ENCODE data around the gene FBXW2.

The FBXW2 gene

DNA sequence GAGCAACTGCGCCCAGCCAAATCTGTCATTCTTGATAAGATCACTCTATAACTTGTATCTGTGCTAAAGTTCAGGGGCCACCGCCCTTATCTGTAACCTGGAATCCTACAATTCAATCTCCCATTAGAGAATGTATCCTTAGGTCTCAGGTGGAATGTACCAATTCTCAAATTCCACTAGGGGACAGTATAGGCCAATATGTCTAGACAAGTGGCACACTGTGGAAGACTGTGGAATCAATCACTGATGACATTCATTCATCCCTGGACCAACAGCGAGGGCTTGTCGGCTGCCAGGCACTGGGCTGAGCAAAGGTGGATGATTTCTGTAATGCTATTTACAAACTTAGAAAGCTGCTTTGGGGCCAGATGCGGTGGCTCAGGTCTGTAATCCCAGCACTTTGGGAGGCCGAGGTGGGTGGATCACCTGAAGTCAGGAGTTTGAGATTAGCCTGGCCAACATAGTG lies 50.2 kb downstream of the FBXW2 start:
- no peak for DNase-seq (ENCODE audit: low read depth)

DNA sequence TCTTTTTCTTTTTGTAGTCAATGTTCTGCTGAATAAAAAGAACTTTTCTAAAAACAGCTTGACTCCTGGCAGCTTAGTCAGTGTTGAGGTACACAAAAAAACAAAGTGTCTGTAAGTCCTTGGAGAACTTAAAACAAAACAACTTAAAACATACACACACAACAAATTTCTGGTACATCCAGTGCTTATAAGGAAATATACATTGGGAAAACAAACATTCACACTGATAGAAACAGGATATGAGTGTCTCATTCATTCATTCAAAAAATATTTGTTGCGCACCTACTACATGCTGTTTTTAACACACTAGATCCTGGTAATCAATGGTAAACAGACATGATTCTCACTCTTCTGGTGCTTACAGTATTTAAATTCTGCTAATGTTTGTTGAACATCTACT lies 51.5 kb downstream of the FBXW2 start:
- DNase-seq (ENCODE audit: low read depth): no peak

DNA sequence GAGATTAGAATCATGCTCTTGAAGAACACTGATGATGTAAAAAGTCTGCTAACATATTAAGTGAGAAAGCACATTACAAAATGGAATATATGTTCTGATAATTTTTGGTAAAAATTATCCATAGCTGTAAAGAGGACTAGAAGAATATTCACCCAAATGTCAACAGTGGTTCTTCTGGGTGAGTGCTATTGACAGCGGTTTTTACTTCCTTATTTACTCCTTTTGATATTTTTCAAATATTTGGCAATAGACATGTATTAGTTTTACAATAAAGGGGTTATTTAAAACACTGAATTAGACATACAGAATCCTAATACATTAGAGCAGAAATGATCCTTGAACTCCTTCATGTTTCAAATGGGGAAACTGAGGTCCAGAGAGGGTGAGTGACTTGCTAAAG lies 52.0 kb downstream of the FBXW2 start:
- no peak for DNase-seq (ENCODE audit: low read depth)

DNA sequence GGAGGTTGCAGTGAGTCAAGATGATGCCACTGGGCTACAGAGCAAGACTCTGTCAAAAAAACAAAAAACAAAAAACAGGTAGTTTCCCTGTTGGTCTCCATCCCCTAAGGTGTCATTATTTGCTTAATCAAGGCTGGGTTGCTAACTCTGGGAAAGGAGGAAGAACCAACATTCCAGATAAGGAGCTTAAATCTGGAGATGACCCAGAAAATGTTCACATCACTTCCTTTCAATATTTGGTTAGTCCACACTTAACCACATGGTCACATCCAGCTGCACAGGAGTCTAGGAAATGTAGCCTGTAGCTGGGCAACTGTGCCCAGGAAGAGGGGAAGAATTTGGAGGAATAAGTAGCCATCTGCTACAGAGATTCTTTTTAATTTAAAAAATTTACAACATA lies 53.1 kb downstream of the FBXW2 start:
- no peak for DNase-seq (ENCODE audit: low read depth)

DNA sequence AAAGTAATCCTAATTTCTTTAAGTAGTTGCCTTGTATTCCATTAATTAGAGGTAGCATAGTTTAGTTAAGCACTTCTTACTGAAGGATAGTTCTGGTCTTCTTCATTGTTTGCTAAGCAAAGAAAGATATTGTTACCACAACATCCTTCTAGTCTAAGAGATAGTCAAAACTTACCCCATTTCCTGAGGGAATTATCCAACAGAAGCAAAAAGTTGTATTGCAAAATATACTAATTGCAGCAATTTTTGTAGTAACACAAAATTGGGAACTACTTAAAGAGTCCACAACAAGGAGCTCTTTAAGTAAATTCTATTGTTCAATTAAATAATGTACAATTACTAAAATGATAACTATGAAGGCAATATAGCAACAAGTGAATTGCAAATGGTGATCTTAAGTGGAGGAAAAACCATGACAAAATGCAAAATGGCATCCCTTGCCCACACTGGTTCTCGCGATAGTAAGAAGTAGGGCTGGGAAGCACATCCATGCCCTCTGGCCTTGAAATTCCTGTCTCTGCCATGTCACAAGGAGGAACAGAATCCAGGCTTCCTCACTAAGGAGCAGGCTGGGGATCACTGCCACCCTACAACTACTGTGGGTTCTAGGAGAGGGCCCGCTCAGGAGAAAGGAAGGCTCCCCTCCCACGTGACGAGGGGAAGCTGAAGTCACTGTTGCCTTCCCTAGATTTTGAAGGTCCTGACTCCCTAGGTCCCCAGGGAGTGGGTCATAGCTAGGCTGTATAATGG lies 55.6 kb downstream of the FBXW2 start:
- no peak for DNase-seq (ENCODE audit: low read depth)

DNA sequence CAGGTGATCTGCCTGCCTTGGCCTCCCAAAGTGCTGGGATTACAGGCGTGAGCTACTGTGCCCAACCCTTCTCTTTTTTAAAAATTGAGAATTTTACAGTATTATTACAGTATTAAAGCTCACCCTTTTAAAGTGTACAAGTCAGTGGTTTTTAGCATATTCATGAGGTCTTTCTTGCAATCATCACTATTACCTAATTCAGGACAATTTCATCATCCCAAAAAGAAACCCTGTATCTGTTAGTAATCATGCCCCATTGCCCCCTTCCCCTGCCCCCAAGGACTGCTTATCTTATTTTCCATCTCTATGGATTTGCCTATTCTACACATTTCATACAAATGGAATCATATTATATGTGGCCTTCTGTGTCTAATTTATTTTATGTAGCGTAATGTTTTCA lies 56.3 kb downstream of the FBXW2 start:
- no peak for DNase-seq (ENCODE audit: low read depth)

DNA sequence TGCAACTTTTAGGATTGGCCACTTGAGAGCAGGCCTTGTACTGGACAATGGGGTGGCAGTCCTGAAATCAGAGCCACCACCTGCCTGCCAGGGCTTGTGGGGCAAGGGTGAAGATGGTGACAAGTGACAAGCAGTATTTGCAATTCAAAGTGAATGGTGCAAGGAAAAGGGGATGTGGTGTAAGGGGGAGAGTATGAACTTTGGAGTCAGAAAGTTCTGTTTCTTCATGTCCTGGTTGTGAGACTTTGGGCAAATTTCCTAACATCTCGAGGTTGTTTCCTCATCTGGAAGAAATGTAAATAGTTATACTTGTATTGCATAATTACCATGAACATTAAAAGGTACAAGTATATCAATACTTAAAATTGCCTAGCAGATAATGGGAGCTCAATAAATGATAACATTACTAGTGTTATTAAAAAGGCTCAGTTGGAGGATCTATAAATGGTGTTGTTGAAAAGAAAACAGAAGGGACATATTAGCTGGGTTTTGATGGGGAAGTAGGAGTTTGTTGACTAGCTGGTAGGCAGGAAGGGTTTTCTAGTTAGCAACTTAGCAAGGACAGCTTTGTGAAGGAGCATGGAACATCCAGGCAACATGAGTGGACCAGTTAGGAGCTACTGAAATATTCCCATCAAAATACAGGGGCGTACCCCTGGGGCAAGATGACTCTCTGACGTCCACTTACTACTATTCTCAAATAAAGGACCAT lies 57.6 kb downstream of the FBXW2 start:
- no peak for DNase-seq (ENCODE audit: low read depth)

DNA sequence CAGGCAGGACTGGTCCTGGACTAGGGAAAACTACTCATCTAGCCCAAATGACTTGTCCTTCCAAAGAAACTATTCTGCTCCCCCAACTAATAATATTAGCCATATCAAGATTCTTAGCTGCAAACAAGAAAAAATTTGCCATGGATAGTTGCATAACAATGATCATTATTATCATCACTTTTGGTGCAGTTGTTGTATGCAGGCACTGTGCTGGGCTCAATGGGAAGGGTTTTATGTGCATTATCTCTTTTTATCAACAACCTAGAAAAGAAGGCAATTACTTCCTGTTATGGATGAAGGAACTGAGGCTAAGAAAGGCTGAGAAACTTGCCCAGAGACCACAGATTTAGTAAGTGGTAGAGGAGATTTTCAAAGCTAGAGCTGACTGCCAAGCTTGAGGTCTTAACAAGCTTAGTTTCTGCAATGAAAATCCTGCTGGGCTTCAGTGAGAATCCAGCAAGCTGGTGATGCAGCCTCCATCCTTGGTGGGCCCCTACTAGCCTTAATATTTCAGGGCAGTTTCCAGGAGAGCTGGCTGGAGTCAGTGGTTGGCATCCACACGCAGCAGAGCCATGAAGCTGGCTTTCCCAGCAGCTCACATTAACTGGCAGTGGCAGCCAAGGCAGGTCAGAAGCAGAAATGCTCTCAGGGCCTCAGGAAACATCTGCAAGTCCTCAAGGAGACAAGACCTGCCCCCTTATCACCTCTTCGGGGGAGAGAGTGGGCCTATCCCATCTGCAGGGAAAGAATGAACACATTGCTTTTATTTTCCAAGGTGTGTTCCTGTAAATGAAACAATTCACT lies 58.4 kb downstream of the FBXW2 start:
- DNase-seq (ENCODE audit: low read depth): no peak

DNA sequence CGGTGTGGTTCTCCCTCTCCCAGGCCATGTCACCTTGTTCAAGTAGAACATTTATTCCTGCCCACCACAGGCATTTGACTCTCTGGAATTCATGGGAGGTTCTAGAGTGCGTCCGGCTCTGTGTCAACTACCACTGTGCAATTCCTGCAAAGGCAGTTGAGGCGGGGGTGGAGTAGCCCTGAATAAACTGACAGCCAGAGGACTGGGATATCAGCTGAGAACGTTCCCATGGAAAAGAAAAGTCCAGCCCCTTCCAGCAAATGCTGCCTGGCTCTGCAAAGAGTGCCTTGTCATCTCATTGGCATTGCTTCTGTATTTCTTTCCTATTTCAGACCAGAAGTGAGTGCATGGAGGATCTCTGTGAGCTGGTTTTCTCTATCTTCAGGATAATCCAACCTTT lies 60.0 kb downstream of the FBXW2 start:
- peak; percentile 65 for DNase-seq (ENCODE audit: low read depth)

DNA sequence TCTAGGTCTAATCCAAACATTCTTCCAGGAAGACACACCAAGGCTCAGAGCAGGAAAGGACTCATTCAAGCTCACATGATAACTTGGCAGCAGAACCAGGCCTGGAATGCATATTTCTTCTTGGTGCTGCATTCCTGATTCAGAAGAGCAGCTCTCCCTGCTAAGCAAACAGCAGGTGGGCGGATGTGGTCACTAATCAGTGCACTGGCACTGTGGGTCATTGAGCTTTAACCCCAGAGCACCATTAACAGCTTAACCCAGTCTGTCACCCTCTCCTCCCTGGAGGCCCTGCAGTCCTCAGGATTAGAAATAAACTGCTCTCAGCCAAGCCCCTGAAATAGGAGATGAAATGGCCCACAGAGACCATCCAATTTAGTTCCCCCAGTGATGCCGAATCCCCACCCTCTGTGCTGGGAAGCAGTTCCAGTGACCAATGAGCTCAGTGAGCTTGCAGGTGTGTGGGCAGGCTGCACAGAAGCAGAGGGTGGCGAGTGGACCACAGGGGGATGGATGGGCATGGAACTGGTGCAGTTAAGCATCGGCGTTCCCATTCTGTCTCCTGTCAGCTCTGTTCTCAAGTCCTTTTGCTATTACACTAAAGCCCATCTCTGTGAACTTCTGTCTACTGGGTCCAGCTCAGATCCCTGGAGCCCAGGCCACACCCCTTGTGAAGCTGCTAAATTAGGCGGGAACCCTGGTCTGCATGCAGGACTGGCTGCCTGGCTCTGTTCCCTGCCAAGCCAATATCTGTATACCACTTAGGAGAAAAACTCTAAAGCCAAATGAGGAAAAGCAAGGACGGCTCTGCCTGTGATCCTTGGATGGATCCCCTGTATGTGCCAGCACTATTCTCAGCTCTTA lies 62.3 kb downstream of the FBXW2 start:
- DNase-seq (ENCODE audit: low read depth): peak; percentile 93

DNA sequence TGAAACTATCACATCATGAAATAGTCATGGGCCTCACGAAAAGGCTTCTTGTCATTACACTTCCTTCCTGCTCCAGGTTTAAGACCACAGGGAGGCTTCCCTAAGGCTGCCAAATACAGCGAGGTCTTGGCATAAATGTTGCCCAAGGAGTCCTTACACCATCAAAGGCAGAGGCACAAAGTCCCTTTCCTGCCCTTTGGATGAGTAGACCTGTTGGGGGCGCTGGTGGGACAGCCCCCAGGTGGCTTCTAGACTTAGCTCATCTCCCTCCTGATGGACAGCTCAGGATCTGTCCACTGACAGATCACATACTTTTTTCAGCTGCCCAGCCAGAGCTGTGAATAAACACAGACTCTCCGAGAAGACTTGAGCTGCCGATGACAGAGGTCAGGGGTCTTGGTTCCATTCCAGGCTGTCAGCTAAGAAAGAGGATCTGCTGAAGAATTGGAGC lies 63.4 kb downstream of the FBXW2 start:
- DNase-seq (ENCODE audit: low read depth): no peak

DNA sequence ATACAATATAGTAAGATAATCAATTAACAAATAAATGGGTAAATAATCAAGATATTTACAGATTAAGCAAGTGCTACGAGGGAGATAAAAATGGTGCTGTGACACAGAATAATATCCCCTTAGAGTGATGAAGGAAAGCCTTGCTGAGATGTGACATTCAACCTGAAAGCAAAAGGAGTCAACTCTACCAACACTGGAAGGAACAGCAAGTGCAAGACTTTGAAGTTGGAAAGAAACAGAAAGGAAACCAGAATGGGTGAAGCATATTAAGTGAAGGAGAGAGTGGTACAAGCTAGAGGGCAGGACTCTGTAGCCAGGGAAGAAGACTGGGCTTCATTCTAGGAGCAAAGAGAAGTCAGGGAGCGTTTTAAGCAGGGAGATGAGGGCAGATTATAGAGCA lies 66.7 kb downstream of the FBXW2 start:
- no peak for DNase-seq (ENCODE audit: low read depth)

DNA sequence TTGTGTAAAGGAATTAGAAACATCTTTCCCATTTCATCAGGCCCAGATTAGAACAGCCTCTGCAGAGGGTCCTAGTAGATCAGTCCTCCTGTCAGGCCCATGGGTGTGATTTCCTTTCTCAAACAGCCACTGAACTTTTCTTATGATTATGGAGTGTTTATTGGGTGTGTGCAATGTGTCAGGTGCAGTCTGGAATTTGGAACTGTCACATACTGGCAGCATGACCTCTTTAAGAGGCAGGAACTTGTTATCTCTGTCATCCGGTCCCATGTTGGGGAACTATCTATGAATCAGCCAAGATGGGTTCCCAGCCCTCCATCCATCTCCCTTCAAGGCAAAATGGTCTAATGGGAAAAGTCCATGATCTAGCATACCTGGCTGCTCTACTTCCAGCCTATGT lies 67.3 kb downstream of the FBXW2 start:
- no peak for DNase-seq (ENCODE audit: low read depth)

DNA sequence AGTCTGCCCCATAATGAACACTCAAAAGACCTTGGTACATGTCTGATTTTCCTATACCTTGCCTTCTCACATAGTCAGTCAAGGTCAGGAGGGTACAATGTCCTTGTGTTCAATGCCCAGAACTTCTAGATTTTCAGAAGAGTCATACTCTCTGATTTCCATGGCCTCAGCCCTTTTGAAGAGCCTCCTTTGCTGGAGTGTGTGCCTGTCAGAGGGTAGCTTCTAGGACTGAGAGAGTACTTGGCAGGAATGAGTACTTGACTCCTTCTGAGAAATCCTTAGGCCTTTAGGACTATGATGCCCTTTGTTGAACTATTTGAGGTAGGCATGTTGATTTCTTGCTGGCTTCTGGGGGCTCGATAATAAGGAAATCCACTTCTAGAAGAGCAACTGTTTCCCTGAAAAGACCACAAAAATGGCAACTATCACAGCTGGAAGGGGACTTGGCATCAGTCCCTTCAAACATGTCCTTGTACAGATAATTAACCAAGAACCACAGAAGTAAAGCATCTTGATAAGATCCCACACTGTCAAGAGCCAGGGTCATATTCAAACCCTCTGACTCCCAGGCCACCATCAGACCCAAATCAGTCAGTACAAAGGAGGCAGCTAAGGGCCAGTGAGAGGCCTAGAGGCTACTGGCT lies 68.3 kb downstream of the FBXW2 start:
- DNase-seq (ENCODE audit: low read depth): no peak

DNA sequence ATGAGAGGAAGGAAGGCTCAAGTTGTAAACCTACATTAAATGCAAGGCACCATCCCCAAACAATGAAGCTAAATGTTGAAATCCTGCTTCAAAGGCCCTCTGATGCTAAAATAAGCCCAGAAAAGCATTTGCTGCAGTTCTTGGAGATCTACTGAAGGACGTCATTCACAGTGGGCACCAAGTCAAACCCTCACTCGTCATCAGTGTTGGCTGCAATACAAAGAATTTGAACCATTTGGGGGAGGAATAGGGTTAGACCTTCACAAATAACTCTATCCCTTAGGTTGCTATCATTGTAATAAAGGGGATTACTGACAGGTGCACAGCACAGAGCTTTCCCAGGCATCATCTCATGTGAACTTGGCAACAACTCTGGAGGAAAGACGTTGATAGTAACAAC lies 69.7 kb downstream of the FBXW2 start:
- DNase-seq (ENCODE audit: low read depth): no peak

DNA sequence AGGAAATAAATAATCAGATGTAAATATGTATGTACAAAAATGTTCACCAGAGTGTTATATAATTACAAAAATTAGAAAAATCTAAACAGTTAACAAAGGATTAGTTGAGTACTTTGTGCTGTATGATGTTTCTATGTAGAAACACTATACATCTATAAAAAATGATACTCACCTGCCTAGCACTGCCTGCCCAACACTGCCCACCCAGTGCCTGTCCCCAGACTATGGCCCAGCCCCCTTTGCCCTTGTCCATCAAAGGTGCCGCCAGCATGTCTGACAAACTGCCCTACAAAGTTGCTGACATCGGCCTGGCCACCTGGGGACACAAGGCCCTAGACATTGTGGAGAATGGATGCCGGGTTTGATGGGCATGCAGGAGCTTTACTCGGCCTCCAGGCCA lies 72.8 kb downstream of the FBXW2 start:
- no peak for DNase-seq (ENCODE audit: low read depth)

DNA sequence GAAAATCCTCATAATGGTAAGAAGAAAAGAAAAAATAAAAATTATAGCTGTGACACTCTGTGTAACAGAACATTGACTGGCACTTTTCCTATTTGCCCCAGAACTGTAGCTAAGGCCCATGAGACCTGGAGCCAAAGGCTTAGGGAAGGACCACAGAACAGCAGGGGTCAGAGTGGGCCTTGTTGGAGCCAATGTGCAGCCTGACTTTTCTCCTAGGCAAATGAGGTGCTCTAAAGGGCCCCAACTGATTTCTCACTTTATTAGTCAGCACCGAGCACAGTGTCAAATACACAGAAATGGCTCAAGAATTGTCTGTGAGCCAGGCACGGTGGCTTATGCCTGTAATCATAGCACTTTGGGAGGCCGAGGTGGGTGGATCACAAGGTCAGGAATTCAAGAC lies 74.9 kb downstream of the FBXW2 start:
- no peak for DNase-seq (ENCODE audit: low read depth)

DNA sequence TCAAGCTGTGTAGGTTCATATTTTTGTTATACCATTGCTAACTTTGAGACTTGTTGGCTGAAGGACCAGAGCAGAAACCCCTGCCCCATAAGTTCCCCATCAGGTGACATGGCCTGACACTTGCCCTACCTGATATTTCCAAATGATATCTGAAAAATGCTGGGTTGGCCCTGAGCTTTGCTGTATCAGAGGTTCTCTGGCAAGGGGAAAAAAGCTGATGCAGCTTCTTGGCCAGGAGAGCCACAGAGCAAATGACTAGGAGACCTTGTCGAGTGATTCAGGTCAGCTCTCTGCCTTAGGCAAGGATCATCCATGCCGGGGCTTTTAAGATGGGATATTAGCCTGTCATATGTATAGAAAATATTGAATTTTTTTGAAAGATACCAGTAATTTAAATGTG lies 76.0 kb downstream of the FBXW2 start:
- DNase-seq (ENCODE audit: low read depth): no peak

DNA sequence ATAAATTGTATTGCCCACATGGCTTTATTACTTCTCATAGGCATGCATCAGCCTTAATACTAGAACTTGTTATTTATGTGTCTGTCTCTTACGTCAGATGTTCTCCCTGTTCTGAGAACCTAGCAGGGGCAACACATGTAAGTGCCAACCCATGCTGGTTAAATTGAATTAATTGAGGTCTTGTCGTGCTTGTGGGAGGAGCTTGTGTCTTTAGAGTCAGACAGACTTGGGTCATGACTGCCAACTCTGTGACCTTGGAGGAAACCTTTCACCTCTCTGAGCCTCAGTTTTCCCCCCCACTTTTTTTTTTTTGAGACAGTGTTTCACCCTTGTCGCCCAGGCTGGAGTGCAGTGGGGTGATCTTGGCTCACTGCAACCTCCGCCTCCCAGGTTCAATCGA lies 76.7 kb downstream of the FBXW2 start:
- no peak for DNase-seq (ENCODE audit: low read depth)

DNA sequence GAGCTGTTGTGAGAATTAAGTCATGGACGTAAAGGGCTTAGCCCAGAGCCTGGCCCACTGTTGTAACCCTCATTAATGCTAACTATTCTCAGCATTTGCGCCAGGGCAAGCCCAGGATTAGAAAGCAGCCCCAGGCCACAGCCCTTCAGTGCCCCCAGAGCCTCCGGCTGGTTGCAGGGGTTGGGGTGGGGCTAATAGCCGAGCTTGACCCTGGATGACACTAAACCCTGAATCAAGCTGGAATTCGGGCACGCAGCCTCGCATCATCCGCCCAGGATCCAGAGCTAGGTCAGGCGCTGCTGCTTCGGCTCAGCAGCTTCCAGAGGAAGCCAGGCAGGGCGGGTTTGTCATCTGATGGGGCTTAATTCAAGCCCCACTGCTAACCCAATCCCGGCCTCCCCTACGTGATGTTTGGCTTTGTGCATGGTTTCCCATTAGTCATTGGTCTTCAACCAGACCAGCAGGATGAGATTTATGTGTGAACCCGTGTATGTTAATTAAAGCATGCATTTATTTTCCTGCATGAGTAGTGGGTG lies 77.8 kb downstream of the FBXW2 start:
- DNase-seq (ENCODE audit: low read depth): no peak

DNA sequence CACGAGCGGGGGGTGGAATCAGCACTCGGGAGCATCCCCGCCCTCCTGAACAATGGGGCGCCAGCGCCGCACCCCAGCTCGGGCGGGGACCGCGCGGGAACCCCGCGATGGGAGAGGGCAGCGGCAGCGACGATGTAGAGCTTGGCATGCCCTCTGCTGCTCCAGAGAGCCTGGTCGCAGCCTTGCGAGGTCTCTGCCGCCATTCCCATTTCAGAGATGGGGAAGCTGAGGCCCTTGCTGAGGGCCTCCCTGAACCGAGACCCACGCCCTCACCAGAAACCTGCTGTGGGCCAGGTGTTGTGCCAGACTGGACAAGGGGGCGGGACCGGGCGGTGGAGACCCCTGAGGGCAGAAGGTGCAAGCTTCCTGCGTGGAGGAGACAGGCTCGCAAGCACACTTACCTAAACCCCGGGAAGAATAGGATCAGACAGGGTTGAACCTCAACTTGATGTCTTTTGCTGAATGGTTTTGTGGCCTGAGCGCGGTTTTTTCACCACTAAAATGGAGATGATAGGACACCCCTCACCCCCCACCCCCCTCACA lies 78.3 kb downstream of the FBXW2 start:
- no peak for DNase-seq (ENCODE audit: low read depth)
